Measurements from ENCODE around the gene PSEN1. TPM values are rescaled to one million over a fixed set of nuclear protein-coding genes. Genes with fewer than 3 reads are reported as not detected.

PSEN1 gene
- polyA plus RNA-seq, 1 of the 3 experiments (the other 2 are of a cell fraction), result 9.0 TPM

DNA sequence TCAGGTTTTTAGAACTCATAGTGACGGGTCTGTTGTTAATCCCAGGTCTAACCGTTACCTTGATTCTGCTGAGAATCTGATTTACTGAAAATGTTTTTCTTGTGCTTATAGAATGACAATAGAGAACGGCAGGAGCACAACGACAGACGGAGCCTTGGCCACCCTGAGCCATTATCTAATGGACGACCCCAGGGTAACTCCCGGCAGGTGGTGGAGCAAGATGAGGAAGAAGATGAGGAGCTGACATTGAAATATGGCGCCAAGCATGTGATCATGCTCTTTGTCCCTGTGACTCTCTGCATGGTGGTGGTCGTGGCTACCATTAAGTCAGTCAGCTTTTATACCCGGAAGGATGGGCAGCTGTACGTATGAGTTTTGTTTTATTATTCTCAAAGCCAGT lies 34.4 kb downstream of the PSEN1 start:
- H2AFZ ChIP-seq (ENCODE audit: low read depth), result no peak overlapping the region
- H4K20me1 ChIP-seq (ENCODE audit: insufficient read depth), result no peaks in the 10 kb centered on the region
- ChIA-PET POLR2A (no interaction called here), CTCF (interaction anchor here (0.6 kb wide), 1 partner anchor 301 kb away, joined by 3 read pairs; no protein-coding TSS in a partner anchor)
- no peak for TF ChIP-seq SIN3A (IDR thresholded peaks at IDR 0.05; ENCODE audit: borderline replicate concordance, low read depth, low read length)
- TF ChIP-seq MXI1 (IDR thresholded peaks at IDR 0.05; ENCODE audit: low read depth, low read length), result no peak
- no peak for TF ChIP-seq YY1 (IDR thresholded peaks at IDR 0.05; ENCODE audit: low read depth)
- TF ChIP-seq, protein P1, sequence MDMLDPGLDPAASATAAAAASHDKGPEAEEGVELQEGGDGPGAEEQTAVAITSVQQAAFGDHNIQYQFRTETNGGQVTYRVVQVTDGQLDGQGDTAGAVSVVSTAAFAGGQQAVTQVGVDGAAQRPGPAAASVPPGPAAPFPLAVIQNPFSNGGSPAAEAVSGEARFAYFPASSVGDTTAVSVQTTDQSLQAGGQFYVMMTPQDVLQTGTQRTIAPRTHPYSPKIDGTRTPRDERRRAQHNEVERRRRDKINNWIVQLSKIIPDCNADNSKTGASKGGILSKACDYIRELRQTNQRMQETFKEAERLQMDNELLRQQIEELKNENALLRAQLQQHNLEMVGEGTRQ (IDR thresholded peaks at IDR 0.05; ENCODE audit: borderline replicate concordance, low read depth, low read length), result no peak
- no peak for TF ChIP-seq POLR2AphosphoS5 (IDR thresholded peaks at IDR 0.05; ENCODE audit: low read depth, low read length)
- no peak for TF ChIP-seq RAD21 (IDR thresholded peaks at IDR 0.05; ENCODE audit: low read length)
- no peak for TF ChIP-seq GATA2 (CRISPR knock-in tag; IDR thresholded peaks at IDR 0.05)
- no peak for TF ChIP-seq EP300 (IDR thresholded peaks at IDR 0.05; ENCODE audit: borderline replicate concordance in 1 of 2, low read depth in 1 of 2, low read length in 1 of 2)
- TF ChIP-seq, protein P2, sequence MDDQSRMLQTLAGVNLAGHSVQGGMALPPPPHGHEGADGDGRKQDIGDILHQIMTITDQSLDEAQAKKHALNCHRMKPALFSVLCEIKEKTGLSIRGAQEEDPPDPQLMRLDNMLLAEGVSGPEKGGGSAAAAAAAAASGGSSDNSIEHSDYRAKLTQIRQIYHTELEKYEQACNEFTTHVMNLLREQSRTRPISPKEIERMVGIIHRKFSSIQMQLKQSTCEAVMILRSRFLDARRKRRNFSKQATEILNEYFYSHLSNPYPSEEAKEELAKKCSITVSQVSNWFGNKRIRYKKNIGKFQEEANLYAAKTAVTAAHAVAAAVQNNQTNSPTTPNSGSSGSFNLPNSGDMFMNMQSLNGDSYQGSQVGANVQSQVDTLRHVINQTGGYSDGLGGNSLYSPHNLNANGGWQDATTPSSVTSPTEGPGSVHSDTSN (IDR thresholded peaks at IDR 0.05), result no peak
- TF ChIP-seq RFX5 (IDR thresholded peaks at IDR 0.05; ENCODE audit: low read length), result no peak
- no peak for TF ChIP-seq TAF1 (IDR thresholded peaks at IDR 0.05; ENCODE audit: borderline replicate concordance, low read depth, low read length)
- no peak for TF ChIP-seq ELF1 (IDR thresholded peaks at IDR 0.05)
- peaks cover 3% of the 10 kb centered on the region; the same call in 1 of the 2 replicates for H3K79me2 ChIP-seq (ENCODE audit: insufficient read depth)
- WGBS (ENCODE audit: low lambda C conversion rate), result 94% methylated on average over 11 of the region's 11 CpGs
- DNase-seq, result no peak
- no peaks in the 10 kb centered on the region for H3K4me1 ChIP-seq (ENCODE audit: control insufficient read depth in 1 of 2, insufficient read depth in 2 of 2, low read depth in 1 of 2, low read length in 1 of 2)
- H3K27me3 ChIP-seq (ENCODE audit: insufficient read depth), result no peaks in the 10 kb centered on the region
- no peak overlapping the region for H3K27ac ChIP-seq (ENCODE audit: low read depth in 2 of 2, low read length in 1 of 2)
- no peaks in the 10 kb centered on the region for H3K9me2 ChIP-seq
- no peak overlapping the region for H3K9ac ChIP-seq
- no peak overlapping the region for H3K4me2 ChIP-seq
- H3K4me3 ChIP-seq (ENCODE audit: low read depth in 2 of 2, low read length in 1 of 2), result no peak overlapping the region
- peaks cover 59 to 71% of the 10 kb centered on the region in 2 experiments for H3K36me3 ChIP-seq (replicated peaks in 1 of 2; ENCODE audit: control insufficient read depth in 1 of 2, insufficient read depth in 2 of 2, low read length in 1 of 2)
- no peaks in the 10 kb centered on the region for H3K9me3 ChIP-seq
- peaks cover 5% of the 10 kb centered on the region for H3F3A ChIP-seq (replicated peaks; ENCODE audit: insufficient read depth)

DNA sequence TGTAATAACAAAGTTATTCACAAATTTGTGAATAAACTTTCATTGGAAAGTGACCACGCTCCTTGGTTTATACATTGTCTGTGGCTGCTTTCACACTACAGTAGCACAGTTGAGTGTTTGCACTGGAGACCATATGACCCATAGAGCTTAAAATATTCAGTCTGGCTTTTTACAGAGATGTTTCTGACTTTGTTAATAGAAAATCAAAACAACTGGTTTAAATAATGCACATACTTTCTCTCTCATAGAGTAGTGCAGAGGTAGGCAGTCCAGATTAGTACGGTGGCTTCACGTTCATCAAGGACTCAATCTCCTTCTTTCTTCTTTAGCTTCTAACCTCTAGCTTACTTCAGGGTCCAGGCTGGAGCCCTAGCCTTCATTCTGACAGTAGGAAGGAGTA lies 36.2 kb downstream of the PSEN1 start:
- CTCF ChIA-PET, result interaction anchor here (0.6 to 3.2 kb wide), 24 partner anchors 9 to 471 kb away, joined by 3 to 21 read pairs (median 3); partner anchors contain the start of gene ACOT6
- H3K9me3 ChIP-seq, result no peaks in the 10 kb centered on the region
- TF ChIP-seq, protein P3, sequence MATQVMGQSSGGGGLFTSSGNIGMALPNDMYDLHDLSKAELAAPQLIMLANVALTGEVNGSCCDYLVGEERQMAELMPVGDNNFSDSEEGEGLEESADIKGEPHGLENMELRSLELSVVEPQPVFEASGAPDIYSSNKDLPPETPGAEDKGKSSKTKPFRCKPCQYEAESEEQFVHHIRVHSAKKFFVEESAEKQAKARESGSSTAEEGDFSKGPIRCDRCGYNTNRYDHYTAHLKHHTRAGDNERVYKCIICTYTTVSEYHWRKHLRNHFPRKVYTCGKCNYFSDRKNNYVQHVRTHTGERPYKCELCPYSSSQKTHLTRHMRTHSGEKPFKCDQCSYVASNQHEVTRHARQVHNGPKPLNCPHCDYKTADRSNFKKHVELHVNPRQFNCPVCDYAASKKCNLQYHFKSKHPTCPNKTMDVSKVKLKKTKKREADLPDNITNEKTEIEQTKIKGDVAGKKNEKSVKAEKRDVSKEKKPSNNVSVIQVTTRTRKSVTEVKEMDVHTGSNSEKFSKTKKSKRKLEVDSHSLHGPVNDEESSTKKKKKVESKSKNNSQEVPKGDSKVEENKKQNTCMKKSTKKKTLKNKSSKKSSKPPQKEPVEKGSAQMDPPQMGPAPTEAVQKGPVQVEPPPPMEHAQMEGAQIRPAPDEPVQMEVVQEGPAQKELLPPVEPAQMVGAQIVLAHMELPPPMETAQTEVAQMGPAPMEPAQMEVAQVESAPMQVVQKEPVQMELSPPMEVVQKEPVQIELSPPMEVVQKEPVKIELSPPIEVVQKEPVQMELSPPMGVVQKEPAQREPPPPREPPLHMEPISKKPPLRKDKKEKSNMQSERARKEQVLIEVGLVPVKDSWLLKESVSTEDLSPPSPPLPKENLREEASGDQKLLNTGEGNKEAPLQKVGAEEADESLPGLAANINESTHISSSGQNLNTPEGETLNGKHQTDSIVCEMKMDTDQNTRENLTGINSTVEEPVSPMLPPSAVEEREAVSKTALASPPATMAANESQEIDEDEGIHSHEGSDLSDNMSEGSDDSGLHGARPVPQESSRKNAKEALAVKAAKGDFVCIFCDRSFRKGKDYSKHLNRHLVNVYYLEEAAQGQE (IDR thresholded peaks at IDR 0.05; ENCODE audit: low read depth, low read length), result no peak
- TF ChIP-seq, protein P4, sequence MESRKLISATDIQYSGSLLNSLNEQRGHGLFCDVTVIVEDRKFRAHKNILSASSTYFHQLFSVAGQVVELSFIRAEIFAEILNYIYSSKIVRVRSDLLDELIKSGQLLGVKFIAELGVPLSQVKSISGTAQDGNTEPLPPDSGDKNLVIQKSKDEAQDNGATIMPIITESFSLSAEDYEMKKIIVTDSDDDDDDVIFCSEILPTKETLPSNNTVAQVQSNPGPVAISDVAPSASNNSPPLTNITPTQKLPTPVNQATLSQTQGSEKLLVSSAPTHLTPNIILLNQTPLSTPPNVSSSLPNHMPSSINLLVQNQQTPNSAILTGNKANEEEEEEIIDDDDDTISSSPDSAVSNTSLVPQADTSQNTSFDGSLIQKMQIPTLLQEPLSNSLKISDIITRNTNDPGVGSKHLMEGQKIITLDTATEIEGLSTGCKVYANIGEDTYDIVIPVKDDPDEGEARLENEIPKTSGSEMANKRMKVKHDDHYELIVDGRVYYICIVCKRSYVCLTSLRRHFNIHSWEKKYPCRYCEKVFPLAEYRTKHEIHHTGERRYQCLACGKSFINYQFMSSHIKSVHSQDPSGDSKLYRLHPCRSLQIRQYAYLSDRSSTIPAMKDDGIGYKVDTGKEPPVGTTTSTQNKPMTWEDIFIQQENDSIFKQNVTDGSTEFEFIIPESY (IDR thresholded peaks at IDR 0.05; ENCODE audit: borderline replicate concordance, low read depth), result no peak
- peaks cover 66 to 78% of the 10 kb centered on the region in 2 experiments for H3K36me3 ChIP-seq (replicated peaks in 1 of 2; ENCODE audit: control insufficient read depth in 1 of 2, insufficient read depth in 2 of 2, low read length in 1 of 2)
- DNase-seq, result no peak
- H2AFZ ChIP-seq (ENCODE audit: low read depth), result no peak overlapping the region
- peaks cover 8% of the 10 kb centered on the region for H3F3A ChIP-seq (replicated peaks; ENCODE audit: insufficient read depth)
- H3K27ac ChIP-seq (ENCODE audit: low read depth in 2 of 2, low read length in 1 of 2), result no peak overlapping the region
- H3K4me3 ChIP-seq (ENCODE audit: low read depth in 2 of 2, low read length in 1 of 2), result no peak overlapping the region
- no peaks in the 10 kb centered on the region for H3K79me2 ChIP-seq (ENCODE audit: insufficient read depth)
- no peaks in the 10 kb centered on the region for H3K27me3 ChIP-seq (ENCODE audit: insufficient read depth)
- H3K9ac ChIP-seq, result no peak overlapping the region
- POLR2A ChIA-PET, result interaction anchor here (1.0 kb wide), 1 partner anchor 290 kb away, joined by 3 read pairs; no protein-coding TSS in a partner anchor
- H4K20me1 ChIP-seq (ENCODE audit: insufficient read depth), result no peaks in the 10 kb centered on the region
- no peaks in the 10 kb centered on the region for H3K4me1 ChIP-seq (ENCODE audit: control insufficient read depth in 1 of 2, insufficient read depth in 2 of 2, low read depth in 1 of 2, low read length in 1 of 2)
- no peak overlapping the region for H3K4me2 ChIP-seq
- H3K9me2 ChIP-seq, result no peaks in the 10 kb centered on the region
- 91% methylated on average over 3 of the region's 3 CpGs for WGBS (ENCODE audit: low lambda C conversion rate)
